HEK293 (cell line): ENCODE measurements around the gene CMTM1.

Experiments
- CTCF ChIA-PET: fragments of 350-600 bp; formaldehyde crosslinking; extraction: SDS; loops from one replicate; lab custom pipeline; 2021; ENCODE audit warnings: antibody characterized with exemption; lab: Yijun Ruan, JAX
- POLR2A ChIA-PET: fragments of 300-600 bp; formaldehyde crosslinking; extraction: SDS; loops from one replicate; lab custom pipeline; 2020; ENCODE audit warnings: antibody characterized with exemption, inconsistent platforms; lab: Yijun Ruan, JAX
- H3K27ac ChIP-seq: fragments of 200-500 bp; sonication (Bioruptor generic); 2 replicates; pipeline ENCODE4 v1.5.1; 2014; ENCODE audit warnings: low read depth, low read length, control low read depth, inconsistent platforms; ENCODE audit errors: extremely low read depth
- H3K36me3 ChIP-seq, 2 experiments: fragments of 200-500 bp in 1 of 2; sonication (Bioruptor generic) in 1 of 2; 1 replicate in 1 of 2; 2 replicates in 1 of 2; pipeline ENCODE4 v1.5.1; 2014 to 2017; ENCODE audit warnings: inconsistent platforms in 2 of 2, low read length in 2 of 2; ENCODE audit not compliant: control insufficient read depth in 2 of 2, insufficient read depth in 1 of 2
- H3K4me1 ChIP-seq: fragments of 200-500 bp; sonication (Bioruptor generic); 2 replicates; pipeline ENCODE4 v1.5.1; 2014; ENCODE audit warnings: mild to moderate bottlenecking, low read length, inconsistent platforms; ENCODE audit not compliant: control insufficient read depth, insufficient read depth
- H3K4me3 ChIP-seq: 2 replicates; pipeline ENCODE4 v1.5.1; 2011; ENCODE audit warnings: low read depth, mild to moderate bottlenecking, control low read depth, low read length, moderate library complexity
- H3K9me3 ChIP-seq: fragments of 200-500 bp; sonication (Bioruptor generic); 2 replicates; pipeline ENCODE4 v1.5.1; 2014; ENCODE audit warnings: low read depth, low read length, inconsistent platforms; ENCODE audit not compliant: control insufficient read depth, insufficient read depth
- GLIS2 ChIP-seq: fragments of 450-650 bp; formaldehyde crosslinking; IDR thresholded peaks from 2 replicates; pipeline ENCODE4 v1.5.1; 2016; ENCODE audit warnings: missing biosample characterization, missing genetic modification characterization
- KLF7 ChIP-seq: fragments of 450-650 bp; formaldehyde crosslinking; IDR thresholded peaks from 2 replicates; pipeline ENCODE4 v1.5.1; 2016; ENCODE audit warnings: missing biosample characterization, missing genetic modification characterization, borderline replicate concordance
- SETDB1 ChIP-seq: IDR thresholded peaks from one replicate; pipeline ENCODE4 v1.6.1; 2017; ENCODE audit warnings: mild to moderate bottlenecking, low read length, moderate library complexity, mixed read lengths; ENCODE audit not compliant: insufficient read length
- SP2 ChIP-seq: fragments of 450-650 bp; formaldehyde crosslinking; IDR thresholded peaks from 2 replicates; pipeline ENCODE4 v1.5.1; 2016; ENCODE audit warnings: missing biosample characterization, missing genetic modification characterization
- ZNF221 ChIP-seq: fragments of 450-650 bp; formaldehyde crosslinking; IDR thresholded peaks from 2 replicates; pipeline ENCODE4 v1.5.1; 2017; ENCODE audit warnings: missing biosample characterization, missing genetic modification characterization, borderline replicate concordance
- ZNF239 ChIP-seq: fragments of 450-650 bp; formaldehyde crosslinking; IDR thresholded peaks from 2 replicates; pipeline ENCODE4 v1.5.1; 2016; ENCODE audit warnings: missing biosample characterization, missing genetic modification characterization
- ZNF473 ChIP-seq: fragments of 450-650 bp; formaldehyde crosslinking; IDR thresholded peaks from 2 replicates; pipeline ENCODE4 v1.5.1; 2017; ENCODE audit warnings: missing biosample characterization, missing genetic modification characterization
- ZNF561 ChIP-seq: fragments of 450-650 bp; IDR thresholded peaks from 2 replicates; pipeline ENCODE4 v1.5.1; 2018; ENCODE audit warnings: missing biosample characterization, missing genetic modification characterization, borderline replicate concordance
- ZNF585B ChIP-seq: fragments of 450-650 bp; formaldehyde crosslinking; IDR thresholded peaks from 2 replicates; pipeline ENCODE4 v1.5.1; 2016; ENCODE audit warnings: missing biosample characterization, missing genetic modification characterization
- ZNF76 ChIP-seq: fragments of 450-650 bp; formaldehyde crosslinking; IDR thresholded peaks from 2 replicates; pipeline ENCODE4; 2016; ENCODE audit warnings: low read depth, missing biosample characterization, missing genetic modification characterization, borderline replicate concordance
- ZNF843 ChIP-seq: fragments of 450-650 bp; formaldehyde crosslinking; IDR thresholded peaks from 2 replicates; pipeline ENCODE4 v1.5.1; 2016; ENCODE audit warnings: missing biosample characterization, missing genetic modification characterization
- TF ChIP-seq, protein P1 (sequence below): fragments of 450-650 bp; formaldehyde crosslinking; IDR thresholded peaks from 2 replicates; pipeline ENCODE4 v1.5.1; 2017; ENCODE audit warnings: missing biosample characterization, missing genetic modification characterization
- TF ChIP-seq, protein P2 (sequence below): fragments of 450-650 bp; formaldehyde crosslinking; IDR thresholded peaks from 2 replicates; pipeline ENCODE4 v1.5.1; 2017; ENCODE audit warnings: missing biosample characterization, missing genetic modification characterization
- TF ChIP-seq, protein P3 (sequence below): fragments of 450-650 bp; formaldehyde crosslinking; IDR thresholded peaks from 2 replicates; pipeline ENCODE4 v1.5.1; 2017; ENCODE audit warnings: missing biosample characterization, missing genetic modification characterization
- TF ChIP-seq, protein P4 (sequence below): fragments of 450-650 bp; IDR thresholded peaks from 2 replicates; pipeline ENCODE4 v1.5.1; 2018; ENCODE audit warnings: missing biosample characterization, mild to moderate bottlenecking, missing genetic modification characterization
- TF ChIP-seq, protein P5 (sequence below): fragments of 450-650 bp; formaldehyde crosslinking; IDR thresholded peaks from 2 replicates; pipeline ENCODE4 v1.5.1; 2016; ENCODE audit warnings: missing biosample characterization, missing genetic modification characterization, borderline replicate concordance

The CMTM1 gene

DNA sequence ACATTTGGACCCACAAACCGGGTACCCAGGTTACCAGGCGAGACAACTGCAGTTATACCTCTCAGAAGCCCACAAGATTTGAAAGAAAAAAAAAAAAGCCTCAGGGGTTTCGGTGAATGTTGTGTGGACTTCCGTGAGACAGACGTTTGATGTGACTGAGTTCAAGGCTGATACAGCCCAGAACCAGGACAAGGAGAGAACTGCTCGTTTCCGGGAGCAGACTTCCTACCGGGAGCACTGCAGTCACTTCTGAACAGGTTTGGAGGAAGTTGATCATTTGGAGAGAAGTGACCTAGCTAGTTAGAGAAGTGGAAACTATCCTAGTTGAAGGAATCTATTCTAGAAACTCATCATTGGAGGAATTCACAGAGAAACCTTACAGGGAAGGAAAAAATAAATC, 13.0 kb upstream of the CMTM1 start (continued):
- TF ChIP-seq, protein P1, sequence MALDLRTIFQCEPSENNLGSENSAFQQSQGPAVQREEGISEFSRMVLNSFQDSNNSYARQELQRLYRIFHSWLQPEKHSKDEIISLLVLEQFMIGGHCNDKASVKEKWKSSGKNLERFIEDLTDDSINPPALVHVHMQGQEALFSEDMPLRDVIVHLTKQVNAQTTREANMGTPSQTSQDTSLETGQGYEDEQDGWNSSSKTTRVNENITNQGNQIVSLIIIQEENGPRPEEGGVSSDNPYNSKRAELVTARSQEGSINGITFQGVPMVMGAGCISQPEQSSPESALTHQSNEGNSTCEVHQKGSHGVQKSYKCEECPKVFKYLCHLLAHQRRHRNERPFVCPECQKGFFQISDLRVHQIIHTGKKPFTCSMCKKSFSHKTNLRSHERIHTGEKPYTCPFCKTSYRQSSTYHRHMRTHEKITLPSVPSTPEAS (tag by site-specific recombination) = no peak
- no peak for TF ChIP-seq ZNF239
- no peak for TF ChIP-seq KLF7 (tag by site-specific recombination)
- no peak for TF ChIP-seq ZNF843
- TF ChIP-seq SP2 (tag by site-specific recombination) = no peak
- TF ChIP-seq, protein P2, sequence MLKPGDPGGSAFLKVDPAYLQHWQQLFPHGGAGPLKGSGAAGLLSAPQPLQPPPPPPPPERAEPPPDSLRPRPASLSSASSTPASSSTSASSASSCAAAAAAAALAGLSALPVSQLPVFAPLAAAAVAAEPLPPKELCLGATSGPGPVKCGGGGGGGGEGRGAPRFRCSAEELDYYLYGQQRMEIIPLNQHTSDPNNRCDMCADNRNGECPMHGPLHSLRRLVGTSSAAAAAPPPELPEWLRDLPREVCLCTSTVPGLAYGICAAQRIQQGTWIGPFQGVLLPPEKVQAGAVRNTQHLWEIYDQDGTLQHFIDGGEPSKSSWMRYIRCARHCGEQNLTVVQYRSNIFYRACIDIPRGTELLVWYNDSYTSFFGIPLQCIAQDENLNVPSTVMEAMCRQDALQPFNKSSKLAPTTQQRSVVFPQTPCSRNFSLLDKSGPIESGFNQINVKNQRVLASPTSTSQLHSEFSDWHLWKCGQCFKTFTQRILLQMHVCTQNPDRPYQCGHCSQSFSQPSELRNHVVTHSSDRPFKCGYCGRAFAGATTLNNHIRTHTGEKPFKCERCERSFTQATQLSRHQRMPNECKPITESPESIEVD = no peak

DNA sequence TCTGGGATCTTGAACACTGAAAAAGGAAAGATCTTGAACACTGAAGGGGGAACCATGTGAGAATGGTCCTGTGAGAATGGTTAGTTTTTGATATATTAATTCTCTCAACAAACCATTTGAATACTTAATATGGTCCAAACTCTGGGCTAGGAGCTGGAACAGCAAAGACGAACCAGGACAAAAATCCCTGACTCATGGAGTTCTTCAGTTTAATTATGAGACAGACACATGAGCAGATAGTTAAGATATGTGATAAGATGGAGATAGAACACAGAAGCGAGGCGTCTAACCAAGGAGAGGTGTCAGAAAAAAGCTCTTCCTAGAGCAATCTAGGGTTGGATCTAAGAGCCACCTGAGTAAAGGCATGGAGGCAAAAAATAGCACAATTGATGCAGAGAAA, 12.2 kb upstream of the CMTM1 start:
- Histone ChIP-seq H3K4me1 (no peaks in the 10 kb centered on the region), H3K9me3 (no peaks in the 10 kb centered on the region), H3K36me3 (peaks cover 0 to 25% of the 10 kb centered on the region in 2 experiments; a peak in 1 of 3 replicates)
- TF ChIP-seq, protein P3, sequence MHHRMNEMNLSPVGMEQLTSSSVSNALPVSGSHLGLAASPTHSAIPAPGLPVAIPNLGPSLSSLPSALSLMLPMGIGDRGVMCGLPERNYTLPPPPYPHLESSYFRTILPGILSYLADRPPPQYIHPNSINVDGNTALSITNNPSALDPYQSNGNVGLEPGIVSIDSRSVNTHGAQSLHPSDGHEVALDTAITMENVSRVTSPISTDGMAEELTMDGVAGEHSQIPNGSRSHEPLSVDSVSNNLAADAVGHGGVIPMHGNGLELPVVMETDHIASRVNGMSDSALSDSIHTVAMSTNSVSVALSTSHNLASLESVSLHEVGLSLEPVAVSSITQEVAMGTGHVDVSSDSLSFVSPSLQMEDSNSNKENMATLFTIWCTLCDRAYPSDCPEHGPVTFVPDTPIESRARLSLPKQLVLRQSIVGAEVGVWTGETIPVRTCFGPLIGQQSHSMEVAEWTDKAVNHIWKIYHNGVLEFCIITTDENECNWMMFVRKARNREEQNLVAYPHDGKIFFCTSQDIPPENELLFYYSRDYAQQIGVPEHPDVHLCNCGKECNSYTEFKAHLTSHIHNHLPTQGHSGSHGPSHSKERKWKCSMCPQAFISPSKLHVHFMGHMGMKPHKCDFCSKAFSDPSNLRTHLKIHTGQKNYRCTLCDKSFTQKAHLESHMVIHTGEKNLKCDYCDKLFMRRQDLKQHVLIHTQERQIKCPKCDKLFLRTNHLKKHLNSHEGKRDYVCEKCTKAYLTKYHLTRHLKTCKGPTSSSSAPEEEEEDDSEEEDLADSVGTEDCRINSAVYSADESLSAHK (tag by site-specific recombination) = no peak
- TF ChIP-seq ZNF561 (tag by site-specific recombination) = no peak
- TF ChIP-seq ZNF221 (tag by site-specific recombination) = no peak
- TF ChIP-seq ZNF473 (tag by site-specific recombination) = no peak
- TF ChIP-seq GLIS2 (tag by site-specific recombination) = no peak
- TF ChIP-seq, all 188 proteins: peak for 0
- Histone ChIP-seq H3K27ac (no peak overlapping the region), H3K4me3 (no peak overlapping the region)
- CTCF ChIA-PET = interaction anchor here (0.7 kb wide), 2 partner anchors 16 to 55 kb away, joined by 3 to 4 read pairs; no protein-coding TSS in a partner anchor
- POLR2A ChIA-PET = no interaction called here

DNA sequence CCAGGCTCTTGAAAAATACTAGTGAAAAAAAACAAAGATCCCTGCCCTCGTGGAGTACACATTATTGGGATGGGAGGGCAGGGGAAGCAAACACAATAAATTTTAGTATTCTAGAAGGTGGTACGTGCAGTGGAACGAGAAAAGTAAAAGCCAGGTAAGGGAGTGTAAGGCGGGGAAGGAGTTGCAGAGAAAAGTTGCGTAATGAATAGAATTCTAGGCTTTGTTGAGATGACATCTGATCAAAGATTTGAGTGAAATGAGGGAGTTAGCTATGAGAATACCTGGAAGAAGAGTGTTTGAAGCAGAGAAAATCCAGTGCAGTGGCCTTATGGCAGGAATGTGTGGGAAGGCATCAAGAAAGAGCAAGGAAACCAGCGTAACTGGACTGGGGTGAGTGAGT, 11.7 kb upstream of the CMTM1 start:
- Histone ChIP-seq H3K36me3 (peaks cover 0 to 30% of the 10 kb centered on the region in 2 experiments; a peak in 1 of 3 replicates), H3K27ac (no peak overlapping the region), H3K9me3 (no peaks in the 10 kb centered on the region), H3K4me3 (no peak overlapping the region), H3K4me1 (no peaks in the 10 kb centered on the region)
- TF ChIP-seq ZNF585B (tag by site-specific recombination) (no peak), SETDB1 (no peak), ZNF76 (no peak)
- TF ChIP-seq, protein P4, sequence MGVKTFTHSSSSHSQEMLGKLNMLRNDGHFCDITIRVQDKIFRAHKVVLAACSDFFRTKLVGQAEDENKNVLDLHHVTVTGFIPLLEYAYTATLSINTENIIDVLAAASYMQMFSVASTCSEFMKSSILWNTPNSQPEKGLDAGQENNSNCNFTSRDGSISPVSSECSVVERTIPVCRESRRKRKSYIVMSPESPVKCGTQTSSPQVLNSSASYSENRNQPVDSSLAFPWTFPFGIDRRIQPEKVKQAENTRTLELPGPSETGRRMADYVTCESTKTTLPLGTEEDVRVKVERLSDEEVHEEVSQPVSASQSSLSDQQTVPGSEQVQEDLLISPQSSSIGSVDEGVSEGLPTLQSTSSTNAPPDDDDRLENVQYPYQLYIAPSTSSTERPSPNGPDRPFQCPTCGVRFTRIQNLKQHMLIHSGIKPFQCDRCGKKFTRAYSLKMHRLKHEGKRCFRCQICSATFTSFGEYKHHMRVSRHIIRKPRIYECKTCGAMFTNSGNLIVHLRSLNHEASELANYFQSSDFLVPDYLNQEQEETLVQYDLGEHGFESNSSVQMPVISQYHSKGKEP (tag by site-specific recombination) = no peak
- TF ChIP-seq, protein P5, sequence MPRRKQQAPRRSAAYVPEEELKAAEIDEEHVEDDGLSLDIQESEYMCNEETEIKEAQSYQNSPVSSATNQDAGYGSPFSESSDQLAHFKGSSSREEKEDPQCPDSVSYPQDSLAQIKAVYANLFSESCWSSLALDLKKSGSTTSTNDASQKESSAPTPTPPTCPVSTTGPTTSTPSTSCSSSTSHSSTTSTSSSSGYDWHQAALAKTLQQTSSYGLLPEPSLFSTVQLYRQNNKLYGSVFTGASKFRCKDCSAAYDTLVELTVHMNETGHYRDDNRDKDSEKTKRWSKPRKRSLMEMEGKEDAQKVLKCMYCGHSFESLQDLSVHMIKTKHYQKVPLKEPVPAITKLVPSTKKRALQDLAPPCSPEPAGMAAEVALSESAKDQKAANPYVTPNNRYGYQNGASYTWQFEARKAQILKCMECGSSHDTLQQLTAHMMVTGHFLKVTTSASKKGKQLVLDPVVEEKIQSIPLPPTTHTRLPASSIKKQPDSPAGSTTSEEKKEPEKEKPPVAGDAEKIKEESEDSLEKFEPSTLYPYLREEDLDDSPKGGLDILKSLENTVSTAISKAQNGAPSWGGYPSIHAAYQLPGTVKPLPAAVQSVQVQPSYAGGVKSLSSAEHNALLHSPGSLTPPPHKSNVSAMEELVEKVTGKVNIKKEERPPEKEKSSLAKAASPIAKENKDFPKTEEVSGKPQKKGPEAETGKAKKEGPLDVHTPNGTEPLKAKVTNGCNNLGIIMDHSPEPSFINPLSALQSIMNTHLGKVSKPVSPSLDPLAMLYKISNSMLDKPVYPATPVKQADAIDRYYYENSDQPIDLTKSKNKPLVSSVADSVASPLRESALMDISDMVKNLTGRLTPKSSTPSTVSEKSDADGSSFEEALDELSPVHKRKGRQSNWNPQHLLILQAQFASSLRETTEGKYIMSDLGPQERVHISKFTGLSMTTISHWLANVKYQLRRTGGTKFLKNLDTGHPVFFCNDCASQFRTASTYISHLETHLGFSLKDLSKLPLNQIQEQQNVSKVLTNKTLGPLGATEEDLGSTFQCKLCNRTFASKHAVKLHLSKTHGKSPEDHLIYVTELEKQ (tag by site-specific recombination) = no peak
- ChIA-PET POLR2A (no interaction called here), CTCF (no interaction called here)
